Right lobe of liver (tissue), 6 donors: ENCODE measurements around the gene LYL1. TPM values are rescaled to one million over a fixed set of nuclear protein-coding genes. Genes with fewer than 3 reads are reported as not detected.

ENCODE experiments used
- ATAC-seq, 4 donors: fragments of 200-7000 bp; cut with Tn5 transposase; one replicate each; pipeline ENCODE4 v1.9.1; 2020; ENCODE audit warnings: mild to moderate bottlenecking in 4 of 4, moderate library complexity in 4 of 4
- DNase-seq, 3 donors: peaks; one replicate each; pipeline ENCODE4 v3.0.0-alpha.2; 2020
- H3K27ac ChIP-seq, 3 donors: fragments of 200-600 bp; one replicate each; pipeline ENCODE4 v1.8.0; 2022
- H3K27me3 ChIP-seq, 2 donors: fragments of 200-600 bp; one replicate each; pipeline ENCODE4 v1.8.0; 2022
- H3K36me3 ChIP-seq, 4 donors: fragments of 200-600 bp; sonication (generic) in 1 of 4; one replicate each; pipeline versions ENCODE4 v1.5.1 to v1.8.0; 2017 to 2022; ENCODE audit warnings: control low read depth in 1 of 4
- H3K4me1 ChIP-seq, 4 donors: fragments of 200-600 bp; sonication (generic) in 1 of 4; one replicate each; pipeline versions ENCODE4 v1.5.1 to v1.8.0; 2017 to 2022; ENCODE audit warnings: control low read depth in 1 of 4
- H3K4me3 ChIP-seq, 3 donors: fragments of 200-600 bp; one replicate each; pipeline ENCODE4 v1.8.0; 2022
- H3K9me3 ChIP-seq, 4 donors: fragments of 200-600 bp; sonication (generic) in 1 of 4; one replicate each; pipeline versions ENCODE4 v1.5.1 to v1.8.0; 2017 to 2022; ENCODE audit warnings: control low read depth in 1 of 4
- CTCF ChIP-seq, 4 donors: fragments of 200-600 bp in 3 of 4; fragments of 450-650 bp in 1 of 4; IDR thresholded peaks; one replicate each; pipeline versions ENCODE4 v1.5.1 to v1.8.0; 2016 to 2022; ENCODE audit warnings: antibody characterized with exemption in 4 of 4, mild to moderate bottlenecking in 2 of 4
- POLR2A ChIP-seq: fragments of 450-650 bp; IDR thresholded peaks from one replicate; pipeline ENCODE4 v1.6.1; 2017; ENCODE audit warnings: antibody characterized with exemption, mild to moderate bottlenecking
- WGBS: methylation state at CpG from one replicate; pipeline ENCODE4 v1.1.6; 2018; ENCODE audit warnings: low coverage, low lambda C conversion rate; ENCODE audit not compliant: insufficient coverage; ENCODE audit errors: missing lambda C conversion rate; 5-methylcytosine and 5-hydroxymethylcytosine counted together
- intact Hi-C, 2 donors: fragments of 100-400 bp; cut with DNase I; formaldehyde crosslinking; loops; one replicate each; pipeline versions ENCODE4 v1.11.2 to v1.14.1; 2022
- total RNA-seq, 6 experiments: library from RNA; depleted of rRNA in 2 of 6; stranded (reverse); fragments of >200 nt in 2 of 6; fragmentation: NEBNext Ultra II Directional in 3 of 6; extraction: Animal tissue kit (Norgen Biotek cat#: 25700) in 3 of 6; gene quantifications; one replicate each; pipeline versions ENCODE4 v1.1.0 to v1.2.4, GENCODE V29; 2016 to 2023
- donor health status: DM: no; HTN: yes; CAD: no.
- donor health status: DM: no; HTN: no; CAD: no.
- donor health status: DM: no; HTN: no; CAD: no.
- donor health status: DM: no; HTN: yes; CAD: no.
- donor health status: DM: no; HTN: yes; CAD: no.

LYL1 gene
- total RNA-seq, 6 experiments from 2014 or later = 1.1 to 3.7 (median 2.3) TPM

GRCh38 chr19:13052447-13053175 lies 50.0 kb downstream of the LYL1 start:
- Histone ChIP-seq H3K4me1 (peaks cover 0 to 27% (median 9%) of the 10 kb centered on the region in 4 donors), H3K36me3 (no peaks in the 10 kb centered on the region), H3K27ac (peak overlapping the region in 1 of 3 donors; percentile 69), H3K9me3 (no peaks in the 10 kb centered on the region), H3K4me3 (no peak overlapping the region), H3K27me3 (no peaks in the 10 kb centered on the region)
- ATAC-seq = no peak
- WGBS = no CpG with 5 or more reads among the region's 12 CpGs
- intact Hi-C loops = no loop called here
- DNase-seq = no peak
- no peak for TF ChIP-seq POLR2A
- no peak for TF ChIP-seq CTCF (IDR thresholded peaks at IDR 0.05)

- intact Hi-C loops = no loop called here
- Histone ChIP-seq H3K4me1 (peaks cover 0 to 18% (median 6%) of the 10 kb centered on the region in 4 donors), H3K27ac (peak overlapping the region in 1 of 3 donors; percentile 69), H3K9me3 (no peaks in the 10 kb centered on the region), H3K36me3 (no peaks in the 10 kb centered on the region), H3K4me3 (no peak overlapping the region), H3K27me3 (no peaks in the 10 kb centered on the region)
- DNase-seq (no peak), ATAC-seq (peak; percentile 39 to 67 (median 53))
- TF ChIP-seq POLR2A = no peak
- TF ChIP-seq CTCF (IDR thresholded peaks at IDR 0.05) = no peak
- 16% methylated on average over 10 of the region's 23 CpGs for WGBS
Measured at GRCh38 chr19:13051557-13052165, 51.0 kb downstream of the LYL1 start.

- DNase-seq (no peak), ATAC-seq (no peak)
- 67% methylated on average over 4 of the region's 4 CpGs for WGBS
- no peaks in the 10 kb centered on the region for H3K27me3 ChIP-seq
- no peaks in the 10 kb centered on the region for H3K9me3 ChIP-seq
- H3K4me3 ChIP-seq = no peak overlapping the region
- no peak overlapping the region for H3K27ac ChIP-seq
- intact Hi-C loops = no loop called here
- TF ChIP-seq CTCF (IDR thresholded peaks at IDR 0.05) (no peak), POLR2A (no peak)
- no peaks in the 10 kb centered on the region for H3K36me3 ChIP-seq
- H3K4me1 ChIP-seq = peaks cover 0 to 16% (median 6%) of the 10 kb centered on the region in 4 donors
Measured at GRCh38 chr19:13050274-13050673, 52.4 kb downstream of the LYL1 start.

Other genes starting within 250 kb of the LYL1 start
- gene DNASE2, start 221.4 kb downstream of the LYL1 start, total RNA-seq = 10 to 100 TPM; 18.2 to 36.3 (median 26.8) TPM
- gene KLF1, start 215.7 kb downstream of the LYL1 start, total RNA-seq = 1 to 10 TPM in 1 of 6 experiments, under 1 TPM in 2, not detected in 3; 0.32 to 1.7 (median 0.44) TPM
- gene GCDH, start 211.7 kb downstream of the LYL1 start, total RNA-seq = 100 to 1,000 TPM in 1 of 6 experiments, 10 to 100 TPM in 5; 42.2 to 119 (median 59.5) TPM
- gene SYCE2, start 183.6 kb downstream of the LYL1 start, total RNA-seq = under 1 TPM in 1 of 6 experiments, not detected in 5; 0.18 TPM
- gene FARSA, start 169.1 kb downstream of the LYL1 start, total RNA-seq = 10 to 100 TPM; 22.9 to 46.2 (median 29.0) TPM
- 1,000 to 10,000 TPM in 3 of 6 experiments, 100 to 1,000 TPM in 3; 771 to 1,471 (median 1,008) TPM for gene CALR, start 164.2 kb downstream of the LYL1 start, total RNA-seq
- gene RAD23A, start 157.0 kb downstream of the LYL1 start, total RNA-seq = 10 to 100 TPM; 37.8 to 69.0 (median 52.9) TPM
- gene GADD45GIP1, start 145.6 kb downstream of the LYL1 start, total RNA-seq = 10 to 100 TPM in 3 of 6 experiments, 1 to 10 TPM in 3; 7.7 to 29.3 (median 10.0) TPM
- gene DAND5, start 133.3 kb downstream of the LYL1 start, total RNA-seq = not detected
- gene NFIX, start 107.4 kb downstream of the LYL1 start, total RNA-seq = 10 to 100 TPM; 20.3 to 40.0 (median 26.7) TPM
- gene TRMT1, start 13.9 kb upstream of the LYL1 start, total RNA-seq = 10 to 100 TPM; 15.0 to 20.5 (median 17.2) TPM
- gene NACC1, start 15.4 kb upstream of the LYL1 start, total RNA-seq = 10 to 100 TPM; 19.2 to 30.3 (median 26.4) TPM
- 10 to 100 TPM; 18.2 to 41.5 (median 23.4) TPM for gene STX10, start 47.5 kb upstream of the LYL1 start, total RNA-seq
- 10 to 100 TPM; 19.1 to 86.6 (median 23.8) TPM for gene IER2, start 47.6 kb upstream of the LYL1 start, total RNA-seq